Stimulated activated CD4-positive, alpha-beta T cell treated with anti-CD3 and anti-CD28 coated beads, Interleukin-15, amount 100 ng/mL, for 24 hours (primary cell): ENCODE data around the gene NEK11.
"Not testable (repeated sequence)": the region's sequence is repeated elsewhere in the genome, so short reads cannot be mapped to it uniquely, and the experiment has no call there.

ENCODE experiments used
- DNase-seq: peaks from one replicate; pipeline ENCODE4 v3.0.0-alpha.2; 2020

Gene NEK11

GRCh38 chr3:131370935-131371687 lies 344.4 kb downstream of the NEK11 start:
- no peak for DNase-seq

GRCh38 chr3:131371688-131372066 lies 345.0 kb downstream of the NEK11 start:
- DNase-seq: no peak

- no peak for DNase-seq
Observed at GRCh38 chr3:131374741-131375140, 348.1 kb downstream of the NEK11 start.

- DNase-seq: not testable (repeated sequence)
Observed at GRCh38 chr3:131380821-131381444, 354.3 kb downstream of the NEK11 start.

GRCh38 chr3:131381445-131382291 lies 355.0 kb downstream of the NEK11 start, which contains the start of gene NUDT16:
TSS of gene NUDT16 (plus strand) at chr3:131381774. CDS start at chr3:131381805, 31 bp downstream.
- DNase-seq: peak; percentile 99

- DNase-seq: peak; percentile 30
Observed at GRCh38 chr3:131386429-131387165, 359.9 kb downstream of the NEK11 start.

- DNase-seq: no peak
Observed at GRCh38 chr3:131387796-131388489, 361.3 kb downstream of the NEK11 start.

- no peak for DNase-seq
Observed at GRCh38 chr3:131388490-131388799, 361.8 kb downstream of the NEK11 start.

GRCh38 chr3:131390331-131390730 lies 363.7 kb downstream of the NEK11 start:
- DNase-seq: no peak

GRCh38 chr3:131393051-131393450 lies 366.4 kb downstream of the NEK11 start:
- DNase-seq: no peak

- DNase-seq: no peak
Observed at GRCh38 chr3:131393868-131394267, 367.2 kb downstream of the NEK11 start.

- DNase-seq: no peak
Observed at GRCh38 chr3:131394400-131394799, 367.7 kb downstream of the NEK11 start.

GRCh38 chr3:131396170-131396569 lies 369.5 kb downstream of the NEK11 start:
- no peak for DNase-seq

GRCh38 chr3:131397889-131398288 lies 371.2 kb downstream of the NEK11 start:
- DNase-seq: no peak
